Fibroblast of pulmonary artery (primary cell): Measurements from ENCODE around the gene INPP5J.

Experiments
- DNase-seq: peaks from one replicate; pipeline ENCODE4 v3.0.0-alpha.2; 2010; ENCODE audit warnings: low read depth
- H3K4me3 ChIP-seq: replicated peaks from 2 replicates; pipeline ENCODE4 v1.5.1; 2011; ENCODE audit warnings: low read depth, mild to moderate bottlenecking, control low read depth, low read length, moderate library complexity
- CTCF ChIP-seq: IDR thresholded peaks from 2 replicates; pipeline ENCODE4 v1.5.1; 2011; ENCODE audit warnings: mild to moderate bottlenecking, control low read depth, low read length, inconsistent platforms; ENCODE audit errors: missing control alignments

The INPP5J gene

GRCh38 chr22:31124290-31124689 lies 1.5 kb downstream of the INPP5J start:
- H3K4me3 ChIP-seq = no peak overlapping the region
- no peak for DNase-seq
- no peak for TF ChIP-seq CTCF

DNA sequence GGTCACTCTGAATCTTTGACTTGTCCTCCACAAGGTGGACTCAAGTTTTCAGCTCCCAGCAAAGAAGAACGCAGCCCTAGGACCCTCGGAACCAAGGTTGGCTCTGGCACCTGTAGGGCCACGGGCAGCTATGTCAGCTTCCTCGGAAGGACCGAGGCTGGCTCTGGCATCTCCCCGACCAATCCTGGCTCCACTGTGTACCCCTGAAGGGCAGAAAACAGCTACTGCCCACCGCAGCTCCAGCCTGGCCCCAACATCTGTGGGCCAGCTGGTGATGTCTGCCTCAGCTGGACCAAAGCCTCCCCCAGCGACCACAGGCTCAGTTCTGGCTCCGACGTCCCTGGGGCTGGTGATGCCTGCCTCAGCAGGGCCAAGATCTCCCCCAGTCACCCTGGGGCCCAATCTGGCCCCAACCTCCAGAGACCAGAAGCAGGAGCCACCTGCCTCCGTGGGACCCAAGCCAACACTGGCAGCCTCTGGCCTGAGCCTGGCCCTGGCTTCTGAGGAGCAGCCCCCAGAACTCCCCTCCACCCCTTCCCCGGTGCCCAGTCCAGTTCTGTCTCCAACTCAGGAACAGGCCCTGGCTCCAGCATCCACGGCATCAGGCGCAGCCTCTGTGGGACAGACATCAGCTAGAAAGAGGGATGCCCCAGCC lies 2.2 kb downstream of the INPP5J start:
- H3K4me3 ChIP-seq = no peak overlapping the region
- no peak for DNase-seq
- TF ChIP-seq CTCF = no peak

GRCh38 chr22:31125521-31126117 lies 2.9 kb downstream of the INPP5J start:
- DNase-seq = no peak
- no peak overlapping the region for H3K4me3 ChIP-seq
- TF ChIP-seq CTCF = no peak

DNA sequence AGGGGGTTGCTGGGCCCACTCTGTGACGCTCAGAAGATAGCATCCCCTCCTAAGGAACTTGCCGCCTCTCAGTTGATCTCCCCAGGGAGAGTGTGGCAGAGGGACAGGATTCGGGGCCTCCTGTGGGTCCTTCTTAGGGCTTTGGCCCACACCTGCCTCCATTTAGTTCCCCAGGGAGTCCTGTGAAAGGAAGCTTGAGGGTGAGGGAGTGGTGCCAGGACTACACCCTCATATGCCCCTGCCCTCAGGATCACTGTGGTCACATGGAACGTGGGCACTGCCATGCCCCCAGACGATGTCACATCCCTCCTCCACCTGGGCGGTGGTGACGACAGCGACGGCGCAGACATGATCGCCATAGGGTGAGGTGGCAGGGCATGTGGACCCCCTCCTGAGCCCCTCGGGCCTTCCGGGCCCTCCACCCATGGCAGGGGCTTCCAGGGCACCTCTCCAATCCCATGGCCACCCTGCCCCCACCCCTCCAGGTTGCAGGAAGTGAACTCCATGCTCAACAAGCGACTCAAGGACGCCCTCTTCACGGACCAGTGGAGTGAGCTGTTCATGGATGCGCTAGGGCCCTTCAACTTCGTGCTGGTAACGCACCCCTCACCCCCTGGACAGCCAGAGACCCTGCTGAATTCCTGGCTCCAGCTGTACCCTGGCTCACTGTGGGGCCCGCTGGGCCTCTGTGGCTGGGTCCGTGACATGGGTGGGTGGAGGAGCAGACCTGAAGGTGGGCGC lies 3.5 kb downstream of the INPP5J start:
- TF ChIP-seq CTCF = no peak
- no peak for DNase-seq
- no peak overlapping the region for H3K4me3 ChIP-seq

DNA sequence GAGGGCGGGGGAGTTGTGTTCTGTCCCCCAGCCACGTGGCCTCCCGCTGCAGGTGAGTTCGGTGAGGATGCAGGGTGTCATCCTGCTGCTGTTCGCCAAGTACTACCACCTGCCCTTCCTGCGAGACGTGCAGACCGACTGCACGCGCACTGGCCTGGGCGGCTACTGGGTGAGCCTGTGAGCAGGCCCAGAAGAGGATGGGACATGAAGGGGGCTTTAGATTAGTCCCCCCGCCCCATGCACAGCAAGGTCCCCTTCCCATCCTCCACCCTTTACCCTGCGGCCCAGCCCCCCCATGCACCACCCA lies 4.1 kb downstream of the INPP5J start:
- TF ChIP-seq CTCF = no peak
- H3K4me3 ChIP-seq = no peak overlapping the region
- no peak for DNase-seq

DNA sequence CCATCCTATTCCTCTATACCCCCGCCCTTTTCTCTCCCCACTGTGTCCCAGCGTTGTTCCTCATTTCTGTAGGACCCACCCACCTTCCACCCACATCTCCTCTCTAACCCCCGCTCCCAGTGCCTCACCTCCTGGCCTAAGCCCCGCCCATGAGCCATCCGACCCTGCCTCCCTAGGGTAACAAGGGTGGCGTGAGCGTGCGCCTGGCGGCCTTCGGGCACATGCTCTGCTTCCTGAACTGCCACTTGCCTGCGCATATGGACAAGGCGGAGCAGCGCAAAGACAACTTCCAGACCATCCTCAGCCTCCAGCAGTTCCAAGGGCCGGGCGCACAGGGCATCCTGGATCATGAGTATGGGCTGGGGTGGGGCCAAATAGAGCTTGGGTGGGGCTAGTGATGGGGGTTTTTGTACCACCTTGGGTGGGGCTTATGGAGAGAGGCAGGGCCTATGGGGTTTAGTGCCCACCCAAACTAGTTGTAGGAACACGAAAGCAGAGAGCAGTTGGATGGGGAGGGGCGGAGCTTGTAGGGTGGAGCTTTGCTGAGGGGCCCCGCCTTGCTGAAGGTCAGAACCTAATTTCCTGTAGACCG lies 4.5 kb downstream of the INPP5J start:
- TF ChIP-seq CTCF = no peak
- DNase-seq = no peak
- no peak overlapping the region for H3K4me3 ChIP-seq
